UCSD-AML1 (cell line): ENCODE data around the gene PTPN22.

ENCODE experiments used
- DNase-seq: peaks from one replicate; lab custom pipeline; 2025; ENCODE audit not compliant: unreplicated experiment; lab: John Stamatoyannopoulos, UW

PTPN22 gene

GRCh38 chr1:113871597-113872113, at the start of gene PTPN22:
TSS of gene PTPN22 (minus strand) at chr1:113871712.
- DNase-seq = peak; percentile 69

GRCh38 chr1:113918243-113918642, 46.7 kb upstream of the PTPN22 start:
- DNase-seq = no peak

- DNase-seq = no peak
These were observed 46.0 kb upstream of the PTPN22 start for GRCh38 chr1:113917400-113918082.

GRCh38 chr1:113916974-113917373, 45.5 kb upstream of the PTPN22 start:
- no peak for DNase-seq

GRCh38 chr1:113913887-113914664, 42.6 kb upstream of the PTPN22 start:
- DNase-seq = no peak

- DNase-seq = no peak
These were observed 41.8 kb upstream of the PTPN22 start for GRCh38 chr1:113913312-113913668.

GRCh38 chr1:113912594-113913311, 41.2 kb upstream of the PTPN22 start:
- DNase-seq = no peak

- DNase-seq = no peak
These were observed 33.9 kb upstream of the PTPN22 start for GRCh38 chr1:113905435-113905861.

- DNase-seq = peak; percentile 100
These were observed 33.3 kb upstream of the PTPN22 start, which contains the start of the genes AP4B1 and DCLRE1B for GRCh38 chr1:113904674-113905434. TSS of gene AP4B1 (minus strand) at chr1:113904799. CDS start at chr1:113904717, 82 bp downstream. TSS of gene DCLRE1B (plus strand) at chr1:113905326. CDS start at chr1:113905587, 261 bp downstream.

GRCh38 chr1:113904293-113904673, 32.8 kb upstream of the PTPN22 start:
- DNase-seq = peak; percentile 49

GRCh38 chr1:113903501-113904292, 32.2 kb upstream of the PTPN22 start:
- DNase-seq = no peak

GRCh38 chr1:113901191-113901590, 29.7 kb upstream of the PTPN22 start:
- DNase-seq = no peak

- no peak for DNase-seq
These were observed 27.6 kb upstream of the PTPN22 start for GRCh38 chr1:113899111-113899510.

GRCh38 chr1:113898241-113898814, 26.8 kb upstream of the PTPN22 start:
- no peak for DNase-seq

GRCh38 chr1:113895961-113896360, 24.4 kb upstream of the PTPN22 start:
- DNase-seq = no peak

- DNase-seq = no peak
These were observed 23.6 kb upstream of the PTPN22 start for GRCh38 chr1:113895098-113895497.

- no peak for DNase-seq
These were observed 21.8 kb upstream of the PTPN22 start for GRCh38 chr1:113893267-113893666.

GRCh38 chr1:113891631-113892220, 20.2 kb upstream of the PTPN22 start:
- no peak for DNase-seq

- no peak for DNase-seq
These were observed 19.3 kb upstream of the PTPN22 start for GRCh38 chr1:113890816-113891215.
